Measurements from ENCODE around the gene TDRD15. TPM values are rescaled to one million over a fixed set of nuclear protein-coding genes. Genes with fewer than 3 reads are reported as not detected.

TDRD15 gene
- total RNA-seq, 1 donor from 2014 or later = not detected

- Histone ChIP-seq H3K36me3 (no peaks in the 10 kb centered on the region), H3K4me3 (no peak overlapping the region), H3K27ac (no peak overlapping the region), H3K4me2 (no peak overlapping the region), H3K4me1 (no peaks in the 10 kb centered on the region), H3K9ac (no peak overlapping the region), H3K9me3 (ENCODE audit: low read depth) (no peaks in the 10 kb centered on the region), H3K27me3 (no peaks in the 10 kb centered on the region), H4K20me1 (ENCODE audit: low read depth) (no peaks in the 10 kb centered on the region), H2AFZ (replicated peaks) (peak overlapping the region; percentile 3), H3F3A (ENCODE audit: low read depth) (no peaks in the 10 kb centered on the region), H3K79me2 (ENCODE audit: low read depth) (no peaks in the 10 kb centered on the region)
- H3K4me1 Mint-ChIP-seq = no peaks in the 10 kb centered on the region
- no peak for DNase-seq (ENCODE audit: low spot score)
- peaks cover 2% of the 10 kb centered on the region for H3K9me3 Mint-ChIP-seq
- no peak for TF ChIP-seq EZH2 (IDR thresholded peaks at IDR 0.05)
- no peak for TF ChIP-seq EZH2phosphoT487 (IDR thresholded peaks at IDR 0.05)
- no peak for TF ChIP-seq CTCF (IDR thresholded peaks at IDR 0.05)
- H3K27ac Mint-ChIP-seq = no peak overlapping the region
- peaks cover 4% of the 10 kb centered on the region for H3K27me3 Mint-ChIP-seq (ENCODE audit: insufficient read depth, low read depth)
- no peaks in the 10 kb centered on the region for H3K36me3 Mint-ChIP-seq
- H3K4me3 Mint-ChIP-seq = no peak overlapping the region
Observed at GRCh38 chr2:21181957-21182356, 58.2 kb downstream of the TDRD15 start.

GRCh38 chr2:21183306-21183705 lies 59.5 kb downstream of the TDRD15 start:
- H4K20me1 ChIP-seq (ENCODE audit: low read depth) = no peaks in the 10 kb centered on the region
- Mint-ChIP-seq H3K27me3 (ENCODE audit: insufficient read depth, low read depth) (peaks cover 5% of the 10 kb centered on the region), H3K9me3 (peaks cover 3% of the 10 kb centered on the region), H3K36me3 (no peaks in the 10 kb centered on the region), H3K4me3 (no peak overlapping the region), H3K4me1 (no peaks in the 10 kb centered on the region), H3K27ac (no peak overlapping the region)
- no peaks in the 10 kb centered on the region for H3F3A ChIP-seq (ENCODE audit: low read depth)
- no peaks in the 10 kb centered on the region for H3K36me3 ChIP-seq
- no peak overlapping the region for H3K4me2 ChIP-seq
- H2AFZ ChIP-seq (replicated peaks) = no peak overlapping the region
- H3K79me2 ChIP-seq (ENCODE audit: low read depth) = no peaks in the 10 kb centered on the region
- no peaks in the 10 kb centered on the region for H3K27me3 ChIP-seq
- no peak overlapping the region for H3K9ac ChIP-seq
- no peaks in the 10 kb centered on the region for H3K4me1 ChIP-seq
- no peak overlapping the region for H3K27ac ChIP-seq
- H3K4me3 ChIP-seq = no peak overlapping the region
- no peak for DNase-seq (ENCODE audit: low spot score)
- no peak for TF ChIP-seq EZH2 (IDR thresholded peaks at IDR 0.05)
- no peak for TF ChIP-seq EZH2phosphoT487 (IDR thresholded peaks at IDR 0.05)
- TF ChIP-seq CTCF (IDR thresholded peaks at IDR 0.05) = no peak
- H3K9me3 ChIP-seq (ENCODE audit: low read depth) = no peaks in the 10 kb centered on the region

GRCh38 chr2:21183726-21184125 lies 60.0 kb downstream of the TDRD15 start:
- H3K27ac Mint-ChIP-seq = no peak overlapping the region
- no peaks in the 10 kb centered on the region for H3K9me3 ChIP-seq (ENCODE audit: low read depth)

More at GRCh38 chr2:21183726-21184125, 60.0 kb downstream of the TDRD15 start:
- Histone ChIP-seq H3K4me3 (no peak overlapping the region), H3K27ac (no peak overlapping the region), H3K79me2 (ENCODE audit: low read depth) (no peaks in the 10 kb centered on the region), H4K20me1 (ENCODE audit: low read depth) (no peaks in the 10 kb centered on the region), H3K4me1 (no peaks in the 10 kb centered on the region), H3K27me3 (no peaks in the 10 kb centered on the region), H3K4me2 (no peak overlapping the region), H3K9ac (no peak overlapping the region), H3F3A (ENCODE audit: low read depth) (no peaks in the 10 kb centered on the region), H2AFZ (replicated peaks) (no peak overlapping the region), H3K36me3 (no peaks in the 10 kb centered on the region)
- H3K4me3 Mint-ChIP-seq = no peak overlapping the region
- TF ChIP-seq EZH2 (IDR thresholded peaks at IDR 0.05) (no peak), EZH2phosphoT487 (IDR thresholded peaks at IDR 0.05) (no peak), CTCF (IDR thresholded peaks at IDR 0.05) (no peak)
- no peaks in the 10 kb centered on the region for H3K4me1 Mint-ChIP-seq
- no peak for DNase-seq (ENCODE audit: low spot score)
- peaks cover 3% of the 10 kb centered on the region for H3K27me3 Mint-ChIP-seq (ENCODE audit: insufficient read depth, low read depth)
- no peaks in the 10 kb centered on the region for H3K36me3 Mint-ChIP-seq
- H3K9me3 Mint-ChIP-seq = peaks cover 5% of the 10 kb centered on the region
